Left cardiac atrium (tissue), 4 donors: ENCODE results near the gene SH3PXD2A. TPM values are rescaled to one million over a fixed set of nuclear protein-coding genes. Genes with fewer than 3 reads are reported as not detected.
A peak's percentile ranks its signal among the peaks of the same experiment; 100 is the strongest.

Experiments
- ATAC-seq, 2 donors: fragments of 200-7000 bp; cut with Tn5 transposase; one replicate each; pipeline ENCODE4 v1.9.1; 2020; ENCODE audit warnings: mild to moderate bottlenecking in 2 of 2, moderate library complexity in 2 of 2
- DNase-seq: peaks from one replicate; pipeline ENCODE4 v3.0.0-alpha.2; 2020
- intact Hi-C, 2 donors: fragments of 100-400 bp; cut with DNase I; formaldehyde crosslinking; loops; one replicate each; pipeline versions ENCODE4 v1.14.1 to v1.15.1; 2022 to 2023
- total RNA-seq, 2 donors: library from RNA; stranded (reverse); fragmentation: NEBNext Ultra II Directional; extraction: Animal tissue kit (Norgen Biotek cat#: 25700); gene quantifications; one replicate each; pipeline ENCODE4 v1.2.1, GENCODE V29; 2021
- donor health status: DM: no; HTN: yes; CAD: no.
- donor health status: DM: no; HTN: yes; CAD: no; lungs with severe emphysema.
- donor health status: DM: yes; HTN: yes; CAD: no.
- donor health status: Dilated cardiomyopathy.

Gene SH3PXD2A
- total RNA-seq, 2 donors from 2014 or later, result 24.6 to 27.7 TPM

DNA sequence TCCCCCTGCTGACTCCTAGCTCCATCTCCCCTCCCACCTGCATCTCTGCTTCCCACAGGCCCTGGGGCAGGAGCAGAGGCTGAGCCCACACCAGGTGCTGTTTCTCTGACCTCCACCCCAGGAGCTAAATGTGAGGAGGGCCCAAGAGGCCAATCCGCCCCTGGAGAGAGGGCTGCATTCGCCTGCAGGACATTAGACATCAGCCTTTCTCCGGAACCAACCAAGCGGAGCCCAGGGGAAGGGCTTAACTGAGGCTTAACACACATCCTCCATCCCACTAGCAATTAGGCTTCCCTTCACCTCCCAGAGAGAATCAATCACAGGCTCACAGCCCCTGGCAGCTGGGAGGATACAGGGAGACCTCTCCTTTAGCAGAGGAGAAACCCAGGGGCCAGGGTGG is 50.5 kb downstream of the SH3PXD2A start:
- no peak for ATAC-seq
- DNase-seq, result no peak

DNA sequence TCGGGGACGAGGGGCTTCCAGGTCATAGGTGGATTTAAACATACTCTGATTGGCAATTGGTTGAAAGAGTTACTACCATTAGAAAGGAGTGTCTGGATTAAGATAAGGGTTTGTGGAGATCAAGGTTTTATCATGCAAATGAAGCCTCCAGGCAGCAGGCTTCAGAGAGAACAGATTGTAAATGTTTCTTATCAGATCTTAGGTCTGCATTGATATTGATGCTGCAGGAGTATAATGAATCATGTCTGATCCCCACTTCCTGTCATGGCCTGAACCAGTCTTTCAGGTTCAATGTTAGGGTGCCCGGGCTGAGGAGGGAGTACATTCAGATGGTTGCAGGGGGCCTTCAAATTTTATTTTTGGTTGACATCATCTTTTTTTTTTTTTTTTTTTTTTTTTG is 51.4 kb downstream of the SH3PXD2A start:
- intact Hi-C loops, result no loop called here
- no peak for DNase-seq
- no peak for ATAC-seq

More for the DNA sequence above, 50.5 kb downstream of the SH3PXD2A start:
- intact Hi-C loops, result no loop called here

DNA sequence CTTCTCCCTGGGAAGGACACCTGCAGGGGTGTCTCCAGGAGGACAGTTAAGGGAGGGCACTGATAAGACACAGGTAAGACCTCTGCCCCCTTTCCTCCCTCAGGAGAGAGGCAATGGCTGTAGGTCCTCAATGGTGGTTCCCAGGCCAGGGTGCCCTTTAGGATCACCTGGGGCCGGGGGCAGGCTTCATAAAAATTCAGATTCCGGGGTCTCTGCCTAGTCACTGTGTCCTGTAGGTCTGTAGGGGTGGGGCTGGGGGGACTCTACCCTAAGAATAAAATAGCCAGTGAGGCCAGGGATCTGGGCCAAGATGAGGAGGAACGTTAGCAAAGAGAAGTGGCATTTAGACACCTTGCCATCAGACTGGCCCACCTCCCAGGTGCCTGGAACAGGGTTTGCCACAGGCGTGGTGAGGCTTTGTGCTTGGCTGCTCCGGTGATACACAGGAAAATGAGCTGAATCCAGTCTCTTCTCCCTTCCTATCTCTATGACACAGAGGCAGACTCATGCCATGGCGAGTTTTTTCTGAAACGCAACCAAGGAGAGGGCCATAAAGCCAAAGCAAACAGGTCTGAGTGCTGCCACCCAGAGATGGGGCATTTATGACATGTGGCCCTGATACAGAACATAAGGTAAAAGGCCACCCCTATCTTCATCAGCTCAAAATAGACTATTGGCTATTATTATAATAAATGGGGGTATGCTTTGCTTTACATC is 52.6 kb downstream of the SH3PXD2A start:
- no peak for DNase-seq
- intact Hi-C loops, result no loop called here
- ATAC-seq, result no peak

DNA sequence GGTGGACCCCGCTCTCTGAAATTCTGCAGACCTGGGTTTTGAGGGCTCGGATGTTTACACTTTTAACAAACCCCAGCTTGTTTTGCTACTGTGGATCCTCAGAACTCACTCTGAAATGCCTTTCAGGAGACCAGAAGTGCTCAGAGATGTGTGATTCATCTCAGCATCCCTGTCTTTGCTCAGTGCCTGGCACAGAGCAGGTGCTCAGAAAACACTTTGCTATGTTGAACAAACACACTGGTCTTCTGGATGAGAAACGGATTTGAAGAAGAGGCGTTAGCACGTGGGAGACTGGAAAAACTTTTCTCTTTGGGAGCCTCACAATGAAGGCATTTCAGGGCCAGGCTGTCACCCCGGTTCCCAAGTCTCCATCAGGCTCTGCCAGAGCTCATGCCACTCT is 53.3 kb downstream of the SH3PXD2A start:
- intact Hi-C loops, result no loop called here
- DNase-seq (no peak), ATAC-seq (no peak)

DNA sequence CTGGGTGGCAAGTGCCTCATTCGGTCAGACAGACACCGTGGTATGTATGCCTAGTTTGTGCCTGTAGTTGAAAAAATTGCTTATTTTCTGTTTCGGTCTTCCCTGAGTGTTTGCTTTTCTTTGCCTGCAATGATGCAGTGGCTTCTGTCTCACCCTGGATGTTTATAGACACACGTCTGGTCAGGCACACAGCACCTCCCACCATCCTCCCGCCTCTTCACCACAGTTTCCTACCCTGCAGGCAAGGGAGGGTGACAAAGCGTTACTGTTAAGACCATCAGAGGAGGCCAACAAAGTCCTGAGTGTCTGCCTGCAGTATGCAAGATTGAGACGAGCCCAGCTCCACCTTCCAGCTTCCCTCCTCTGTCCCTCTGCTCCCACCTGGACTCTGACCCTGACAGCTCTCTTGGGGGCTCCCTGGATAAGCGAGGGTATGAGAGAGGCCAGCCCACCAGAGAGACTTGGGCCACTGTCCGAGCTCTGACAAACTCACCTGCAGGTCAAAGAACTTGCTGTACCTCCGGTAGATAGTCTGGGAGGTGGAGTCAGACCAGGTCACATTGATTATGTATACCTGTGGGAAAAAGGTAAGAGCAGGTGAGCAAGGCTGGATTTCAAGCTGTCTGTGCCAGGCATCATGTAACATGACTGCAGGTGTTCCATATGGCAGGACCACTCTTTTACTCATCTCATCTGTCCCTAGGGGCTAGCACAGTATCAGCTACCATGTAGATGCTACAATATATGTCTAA is 54.4 kb downstream of the SH3PXD2A start:
- DNase-seq, result no peak
- peak in 1 of 2 donors; percentile 32 for ATAC-seq
- intact Hi-C loops, result no loop called here

DNA sequence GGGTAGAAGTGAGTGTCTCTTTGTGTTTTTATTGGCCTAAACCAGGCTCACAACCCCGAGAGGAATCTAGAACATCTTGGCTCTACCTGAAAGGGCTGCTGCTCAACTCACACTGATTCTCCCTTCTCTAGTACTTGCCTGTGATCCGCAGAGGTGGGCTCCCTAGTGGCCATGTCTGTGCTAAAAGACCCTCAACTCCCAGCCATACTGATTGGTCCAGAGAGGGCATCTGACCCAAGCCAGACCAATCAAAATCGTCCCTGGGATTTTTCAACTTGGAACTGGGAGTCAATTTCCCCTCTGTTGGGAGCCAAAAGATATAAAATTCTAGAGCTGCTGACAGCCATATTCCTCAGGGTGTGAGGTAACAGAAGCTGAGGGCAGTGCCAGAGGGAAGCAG is 55.3 kb downstream of the SH3PXD2A start:
- DNase-seq (no peak), ATAC-seq (no peak)
- intact Hi-C loops, result no loop called here

DNA sequence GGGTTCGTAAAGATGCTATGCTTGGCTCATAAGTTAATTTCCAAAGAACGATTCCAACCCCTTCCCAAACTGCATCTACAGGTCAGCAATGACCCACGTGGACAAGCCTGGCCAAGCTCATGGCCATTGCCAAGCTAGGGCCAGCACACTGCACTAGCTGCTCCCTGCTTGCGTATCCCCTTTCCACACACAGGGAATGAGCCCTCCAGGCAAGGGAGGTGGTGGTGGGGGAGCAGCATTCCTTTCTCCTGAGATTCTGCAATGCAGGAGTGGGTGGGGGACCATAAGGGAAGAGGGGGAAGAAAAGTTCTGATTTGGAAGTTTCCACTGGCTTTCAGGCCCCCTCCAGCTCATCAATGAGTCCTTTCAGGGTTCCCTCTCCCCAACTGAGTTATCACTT is 56.0 kb downstream of the SH3PXD2A start:
- DNase-seq (no peak), ATAC-seq (no peak)
- intact Hi-C loops, result no loop called here

DNA sequence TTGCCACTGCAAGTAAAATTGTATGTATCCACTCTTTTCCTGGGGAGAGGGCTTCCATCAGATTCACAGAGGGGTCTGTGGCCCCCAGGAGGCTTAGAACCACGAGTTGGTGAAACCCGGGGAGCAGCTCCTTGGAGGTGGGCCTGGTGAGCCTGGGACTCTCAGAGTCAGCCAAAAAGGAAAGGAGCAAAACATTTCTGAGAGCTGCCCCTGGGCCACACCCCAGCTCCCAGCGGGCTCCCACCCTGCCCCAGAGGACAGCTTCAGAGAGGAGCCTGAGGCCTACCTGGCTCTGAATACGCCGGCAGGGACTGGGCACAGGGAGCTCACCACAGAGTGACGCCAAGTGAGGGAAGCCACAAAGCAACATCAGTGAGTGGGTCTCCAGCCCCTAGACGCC is 56.9 kb downstream of the SH3PXD2A start:
- ATAC-seq (no peak), DNase-seq (no peak)
- intact Hi-C loops, result no loop called here

DNA sequence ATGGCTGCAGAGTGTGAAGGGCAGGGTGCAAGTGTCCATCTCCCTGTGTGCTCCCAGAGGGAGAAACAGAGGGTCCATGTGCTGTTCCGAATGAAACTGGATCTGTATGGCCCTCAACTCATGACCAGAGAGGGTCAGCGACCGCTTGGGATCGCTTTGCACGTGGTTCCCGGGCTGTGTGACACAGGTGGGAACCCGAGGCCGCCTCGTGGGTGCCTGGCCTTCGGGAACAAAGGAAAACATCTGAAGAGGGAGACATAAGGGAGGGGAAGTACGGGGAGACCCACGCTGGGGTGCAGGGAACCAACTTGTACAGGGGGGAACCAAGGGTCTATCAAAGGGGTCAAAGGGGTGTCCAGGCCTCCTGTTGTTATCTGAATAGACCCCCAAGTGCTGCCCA is 57.5 kb downstream of the SH3PXD2A start:
- DNase-seq (no peak), ATAC-seq (no peak)
- intact Hi-C loops, result no loop called here

DNA sequence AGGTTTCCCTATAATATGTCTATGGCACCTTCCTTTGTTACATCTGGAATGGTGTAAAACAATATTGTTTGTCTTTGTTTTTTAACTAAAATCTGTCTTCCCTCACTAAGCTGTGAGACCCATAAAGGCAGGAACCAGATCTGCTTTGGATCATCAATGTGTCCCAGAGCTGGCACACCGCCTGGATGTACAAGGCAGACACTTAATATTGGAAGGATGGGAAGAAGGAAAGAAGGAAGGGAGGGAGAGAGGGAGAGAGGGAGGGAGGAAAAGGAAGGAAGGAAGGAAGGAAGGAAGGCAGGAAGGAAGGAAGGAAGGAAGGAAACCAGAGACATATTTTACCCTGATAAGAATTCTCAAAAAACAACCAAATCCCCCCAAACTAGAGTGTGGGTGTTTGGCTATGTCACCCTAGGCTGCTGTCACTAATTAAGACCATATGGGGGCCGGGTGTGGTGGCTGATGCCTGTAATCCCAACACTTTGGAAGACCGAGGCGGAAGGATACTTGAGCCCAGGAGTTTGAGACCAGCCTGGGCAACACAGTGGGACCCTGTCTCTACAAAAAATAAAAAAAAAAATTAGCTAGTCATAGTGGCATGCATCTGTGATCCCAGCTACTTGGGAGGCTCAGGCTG is 59.6 kb downstream of the SH3PXD2A start:
- intact Hi-C loops, result no loop called here
- no peak for ATAC-seq
- no peak for DNase-seq

DNA sequence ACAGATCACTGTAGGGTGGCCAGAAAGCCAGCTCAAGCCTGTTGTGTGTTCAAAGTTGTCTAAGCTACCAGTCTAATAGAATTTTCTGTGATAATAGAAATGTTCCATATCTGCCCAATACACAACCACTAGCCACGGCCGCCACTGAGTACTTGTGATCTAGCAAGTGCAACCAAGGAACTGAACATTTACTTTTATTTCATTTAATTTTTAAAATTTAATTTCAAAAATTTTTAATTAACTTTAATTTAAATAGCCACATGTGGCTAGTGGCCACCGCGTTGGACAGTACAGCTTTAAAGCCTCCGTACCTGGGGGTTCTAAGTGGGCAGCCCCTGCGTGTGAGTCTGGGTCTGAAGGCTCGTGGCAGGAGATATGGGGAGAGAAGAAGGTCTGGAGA is 60.4 kb downstream of the SH3PXD2A start:
- intact Hi-C loops, result no loop called here
- DNase-seq, result no peak
- ATAC-seq, result no peak

DNA sequence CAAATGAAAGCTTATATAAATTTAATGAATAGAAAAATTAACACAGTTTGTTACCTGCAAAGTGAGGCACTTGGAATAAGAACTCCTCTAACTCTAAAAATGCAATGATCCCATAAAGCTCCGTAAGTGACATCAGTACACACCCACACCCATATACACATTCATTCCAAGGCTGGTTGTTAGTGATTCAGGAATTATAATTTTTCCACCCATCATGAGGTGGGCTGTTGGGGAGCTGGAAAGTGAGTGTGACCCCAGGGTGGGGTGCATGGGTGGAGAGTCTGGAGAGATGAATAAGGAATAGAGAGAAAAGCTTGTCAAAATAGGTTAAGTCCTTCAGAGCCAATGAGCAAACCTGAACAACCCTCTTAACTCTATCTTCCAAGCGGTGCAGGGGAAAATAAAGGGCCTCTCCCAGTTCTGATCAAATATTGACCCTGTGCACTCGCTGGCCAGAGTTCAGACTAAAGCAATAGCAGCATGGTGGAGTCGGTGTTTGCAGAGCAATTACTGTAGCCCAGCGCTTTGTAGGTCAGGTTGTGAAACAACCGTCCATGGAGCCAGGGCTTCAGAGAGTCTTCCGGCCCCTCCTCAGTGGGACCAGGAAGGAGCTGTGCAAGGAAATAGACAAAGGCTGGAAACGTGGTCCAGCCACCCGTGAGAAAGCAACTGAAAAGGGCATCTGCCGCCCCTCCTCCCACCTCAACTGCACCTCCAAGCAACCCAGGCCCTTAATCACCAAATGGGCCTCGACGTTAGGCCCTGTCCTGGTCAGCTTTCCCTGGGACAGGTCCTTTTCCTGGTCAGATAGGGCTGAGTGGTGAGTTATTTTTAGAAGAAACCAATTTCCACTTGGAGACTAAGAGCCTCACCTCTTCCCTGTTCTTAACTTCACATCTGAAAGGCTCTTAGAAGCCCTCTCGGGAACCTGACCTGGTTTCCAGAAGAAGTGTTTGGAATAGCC is 61.2 kb downstream of the SH3PXD2A start:
- intact Hi-C loops, result no loop called here
- ATAC-seq (peak; percentile 19 to 36), DNase-seq (no peak)

DNA sequence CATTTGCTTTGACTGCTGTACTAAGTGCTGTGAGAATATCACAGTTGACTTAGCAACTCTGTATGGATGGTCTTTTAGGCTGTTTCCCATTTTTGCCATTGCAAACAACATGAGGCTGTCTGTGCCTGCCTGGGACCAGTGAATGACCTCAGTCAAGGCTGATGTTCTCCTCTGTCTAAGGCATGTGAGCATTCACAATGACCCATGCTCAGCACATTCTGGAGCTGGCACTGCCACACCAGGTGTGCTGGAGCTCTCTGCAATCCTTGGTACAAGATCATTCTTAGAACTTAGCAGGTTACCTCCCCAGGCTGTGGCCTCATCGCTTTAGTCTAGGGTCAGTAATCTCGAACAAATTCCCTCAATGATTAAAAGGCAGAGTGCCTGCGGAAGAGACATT is 61.9 kb downstream of the SH3PXD2A start:
- ATAC-seq (no peak), DNase-seq (no peak)

DNA sequence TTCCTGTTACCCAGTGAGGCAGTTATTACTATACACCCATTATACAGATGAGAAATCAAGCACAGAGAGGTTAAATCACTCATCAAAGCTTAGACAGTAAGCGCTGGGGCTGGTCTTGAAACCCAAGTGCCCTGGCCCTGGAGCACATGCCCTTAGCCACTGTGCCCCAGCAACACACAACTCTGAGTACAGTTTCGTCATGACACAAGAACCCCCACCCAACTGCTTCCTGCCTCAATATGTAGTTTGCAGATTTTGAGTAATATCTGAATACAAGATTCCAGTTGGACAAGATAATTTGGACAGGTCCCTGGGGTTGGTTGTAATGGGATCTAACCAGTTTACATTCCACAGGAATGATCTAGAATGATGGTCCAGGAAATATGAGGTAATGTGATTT is 62.8 kb downstream of the SH3PXD2A start:
- no peak for ATAC-seq
- intact Hi-C loops, result no loop called here
- DNase-seq, result no peak

More for the DNA sequence above, 61.9 kb downstream of the SH3PXD2A start:
- intact Hi-C loops, result no loop called here

DNA sequence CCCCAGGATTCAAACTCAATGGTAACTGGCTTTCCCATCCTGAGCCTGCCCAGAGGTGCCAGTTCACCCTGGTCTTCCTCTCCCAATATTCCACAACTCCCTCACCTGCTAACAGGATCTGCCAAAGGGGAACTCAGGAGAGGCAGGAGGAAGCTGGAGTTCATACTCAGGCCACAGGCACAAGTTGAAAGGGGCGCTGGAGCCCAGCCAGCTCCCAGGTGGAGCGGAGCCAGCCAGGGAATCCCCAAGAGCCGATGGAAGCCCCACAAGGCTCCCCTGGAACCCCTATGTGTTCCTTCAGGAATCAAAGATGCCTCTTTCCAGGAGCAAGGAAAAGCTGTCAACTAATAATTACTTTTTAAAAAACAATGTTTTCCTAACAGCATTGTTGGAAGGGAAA is 63.5 kb downstream of the SH3PXD2A start:
- ATAC-seq, result no peak

DNA sequence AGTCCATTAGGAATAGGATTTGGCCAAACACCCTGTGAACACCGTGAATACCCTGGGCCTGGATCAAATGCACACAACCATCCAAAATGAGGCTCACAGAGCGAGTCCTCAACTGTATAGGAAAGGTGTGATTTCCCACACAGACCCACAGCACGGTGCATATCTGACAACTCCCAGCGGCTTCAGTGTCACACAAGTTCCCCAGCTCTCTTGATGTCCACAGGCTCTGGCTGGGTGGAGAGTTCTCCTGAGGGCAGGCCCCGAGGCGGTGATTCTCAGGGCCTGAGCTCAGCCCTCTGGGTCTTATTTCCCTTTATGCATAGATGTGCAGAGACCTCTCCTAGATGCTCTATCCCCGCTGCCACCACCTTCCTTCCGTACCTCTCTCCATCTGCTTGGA is 64.1 kb downstream of the SH3PXD2A start:
- ATAC-seq (no peak), DNase-seq (no peak)
- intact Hi-C loops, result no loop called here

More for the DNA sequence above, 63.5 kb downstream of the SH3PXD2A start:
- intact Hi-C loops, result no loop called here
- no peak for DNase-seq

DNA sequence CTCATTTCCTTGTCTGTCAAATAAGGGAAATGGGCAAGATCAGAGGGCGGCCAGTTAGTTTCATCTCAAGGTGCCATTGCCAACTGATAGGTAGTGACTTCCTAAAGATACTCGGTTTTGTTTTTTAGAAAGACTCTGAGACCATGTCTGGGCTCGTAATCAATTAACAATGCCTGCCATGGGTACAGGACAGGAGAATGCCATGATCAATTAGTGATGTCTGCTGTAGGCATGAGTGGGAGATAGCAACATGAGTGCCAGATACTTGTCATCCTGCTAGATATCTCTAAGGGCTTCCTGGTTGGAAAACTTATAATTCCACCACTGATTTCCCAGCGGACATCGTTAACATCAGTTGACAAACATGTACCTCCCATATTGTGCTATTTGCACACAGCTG is 64.8 kb downstream of the SH3PXD2A start:
- DNase-seq, result no peak
- no peak for ATAC-seq
- intact Hi-C loops, result no loop called here

DNA sequence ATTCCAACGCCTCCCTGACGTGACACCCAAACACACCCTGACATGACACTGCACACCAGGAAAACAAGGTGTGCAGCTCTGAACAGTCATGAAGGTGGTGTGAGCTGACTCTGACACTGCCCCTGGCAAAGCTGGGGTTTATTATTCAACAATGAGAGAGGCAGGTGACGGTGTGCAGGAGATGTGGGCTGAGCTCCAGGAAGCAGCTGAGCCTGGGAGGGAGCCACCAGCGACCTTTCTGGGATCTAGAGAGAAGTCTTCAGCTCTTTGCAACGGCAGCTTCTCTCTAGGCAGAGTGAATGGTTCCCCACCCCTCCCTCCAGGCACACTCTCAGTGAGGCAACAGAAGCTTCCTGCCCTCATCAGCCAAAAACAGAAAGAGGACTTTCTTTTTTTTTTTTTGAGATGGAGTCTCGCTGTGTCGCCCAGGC is 65.6 kb downstream of the SH3PXD2A start:
- DNase-seq (no peak), ATAC-seq (no peak)
- intact Hi-C loops, result loop anchor here in 1 of 2 donors (10.0 kb wide), 1 partner anchor 65 kb away; the partner anchor contains the start of gene SH3PXD2A

DNA sequence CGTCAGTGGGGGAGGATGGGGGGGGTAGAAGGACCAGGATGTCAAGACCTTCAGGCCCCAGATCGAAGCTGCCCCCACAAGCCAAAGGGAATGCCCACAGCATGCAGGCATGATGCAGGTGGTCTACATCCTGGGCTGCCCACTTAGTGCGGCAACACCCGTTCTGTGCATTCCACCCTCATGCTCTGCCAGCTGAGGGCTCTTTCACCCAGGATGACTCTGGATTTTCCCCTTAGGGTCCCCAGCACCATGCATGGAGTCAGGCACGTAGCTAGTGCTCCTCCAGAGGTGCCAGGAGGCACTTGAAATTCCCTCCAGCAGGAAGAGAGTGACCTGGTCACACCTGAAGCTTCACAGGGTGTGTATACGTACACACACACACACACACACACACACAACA is 66.2 kb downstream of the SH3PXD2A start:
- no peak for DNase-seq
- intact Hi-C loops, result loop anchor here in 1 of 2 donors (10.0 kb wide), 1 partner anchor 66 kb away; the partner anchor contains the start of gene SH3PXD2A

More for the DNA sequence above, 66.2 kb downstream of the SH3PXD2A start:
- ATAC-seq, result no peak
